Heart right ventricle (tissue), 16 donors: Measurements from ENCODE around the gene PUSL1. TPM values are rescaled to one million over a fixed set of nuclear protein-coding genes. Genes with fewer than 3 reads are reported as not detected.

Experiments used
- ATAC-seq, 8 donors: fragments of 200-7000 bp; cut with Tn5 transposase; one replicate each; pipeline ENCODE4 v1.9.1; 2020; ENCODE audit warnings: mild to moderate bottlenecking in 8 of 8, moderate library complexity in 8 of 8, moderate number of reproducible peaks in 1 of 8
- DNase-seq, 2 donors: peaks; one replicate each; pipeline ENCODE4 v3.0.0-alpha.2; 2020
- H3K27ac ChIP-seq, 10 donors: fragments of 200-600 bp; sonication (generic) in 2 of 10; one replicate each; pipeline versions ENCODE4 v1.5.0 to v1.8.0; 2020 to 2022; ENCODE audit warnings: mild to moderate bottlenecking in 3 of 10
- H3K27me3 ChIP-seq, 7 donors: fragments of 200-600 bp; one replicate each; pipeline ENCODE4 v1.8.0; 2021 to 2022; ENCODE audit warnings: mild to moderate bottlenecking in 2 of 7
- H3K36me3 ChIP-seq, 9 donors: fragments of 200-600 bp; sonication (generic) in 1 of 9; one replicate each; pipeline versions ENCODE4 v1.5.0 to v1.8.0; 2020 to 2022; ENCODE audit warnings: mild to moderate bottlenecking in 2 of 9
- H3K4me1 ChIP-seq, 9 donors: fragments of 200-600 bp; sonication (generic) in 1 of 9; one replicate each; pipeline versions ENCODE4 v1.5.0 to v1.8.0; 2020 to 2022; ENCODE audit warnings: mild to moderate bottlenecking in 4 of 9
- H3K4me3 ChIP-seq, 10 donors: fragments of 200-600 bp; sonication (generic) in 2 of 10; one replicate each; pipeline versions ENCODE4 v1.5.0 to v1.8.0; 2020 to 2022; ENCODE audit warnings: mild to moderate bottlenecking in 7 of 10, moderate library complexity in 2 of 10
- H3K9me3 ChIP-seq, 11 donors: fragments of 200-600 bp in 10 of 11; sonication (generic) in 2 of 11; one replicate each; pipeline versions ENCODE4 v1.5.0 to v1.8.0; 2013 to 2022; ENCODE audit warnings: mild to moderate bottlenecking in 2 of 11, control low read depth in 1 of 11, moderate library complexity in 1 of 11
- CTCF ChIP-seq, 9 donors: fragments of 200-600 bp; sonication (generic) in 2 of 9; IDR thresholded peaks; one replicate each; pipeline versions ENCODE4 v1.5.0 to v1.8.0; 2021 to 2022; ENCODE audit warnings: antibody characterized with exemption in 9 of 9, mild to moderate bottlenecking in 5 of 9, moderate library complexity in 1 of 9
- WGBS, 2 donors: extraction: QIAGEN DNeasy Blood & Tissue Kit; methylation state at CpG; one replicate each; pipeline ENCODE4 v1.1.7; 2013; ENCODE audit warnings: inconsistent platforms in 1 of 2; 5-methylcytosine and 5-hydroxymethylcytosine counted together
- intact Hi-C, 10 donors: fragments of 100-400 bp; cut with DNase I; formaldehyde crosslinking; loops; one replicate each; pipeline versions ENCODE4 v1.11.1 to v1.14.2; 2022
- microRNA-seq, 2 donors: library from miRNA; unstranded; fragments of <30 nt; microRNA quantifications; one replicate each; pipeline ENCODE4 v1.2.0, GENCODE V29; 2021
- polyA plus RNA-seq, 2 donors: library from polyadenylated mRNA; stranded (reverse); fragments of 200-250 nt; gene quantifications; one replicate each; pipeline ENCODE4 v1.2.3, GENCODE V29; 2013
- total RNA-seq, 10 donors: library from RNA; stranded (reverse); fragmentation: NEBNext Ultra II Directional in 3 of 10; extraction: Animal tissue kit (Norgen Biotek cat#: 25700) in 3 of 10; gene quantifications; one replicate each; pipeline versions ENCODE4 v1.2.1 to v1.2.4, GENCODE V29; 2021 to 2023
- donor health status: Arrhythmogenic right ventricular cardiomyopathy.
- donor health status: ischemic (EF 13 %, LVEDD 7.1; RV severe dilation, severe dysfunction).
- donor health status: healthy with polysubstance abuse.
- donor health status: DM: no; HTN: yes; CAD: no.
- donor health status: DM: no; HTN: no; CAD: no.
- donor health status: ischemic (EF 25% LVEDD 6.9; RV normal size, moderate dysfunction).
- donor health status: ischemic (EF 25% LVEDD 5.7; RV mildly dilated, moderate dysfunction).
- donor health status: healthy.
- donor health status: DM: yes; HTN: yes; CAD: no.
- donor health status: Ischemic cardiomyopathy.
- donor health status: ischemic (EF 35%, LVEDD 5.7; RV mildly dilated, moderate dysfunction).
- donor health status: nonischemic (EF 11% LVEDD 7.7; RV severe dilation, severe dysfunction).
- donor health status: DM: yes; HTN: yes; CAD: no.
- donor health status: PGD.
- donor health status: ischemic (EF 29% LVEDD 5.4; RV normal size, mild dysfunction).
- donor health status: nonischemic (EF 23%, LVEDD 6.1; RV moderate dilation, normal function).

The PUSL1 gene
- total and polyA plus RNA-seq, 12 donors, result 5.6 to 17.8 (median 9.1) TPM

GRCh38 chr1:1359308-1359663 lies 50.9 kb downstream of the PUSL1 start:
- Histone ChIP-seq H3K4me1 (peaks cover under 1 to 59% (median 26%) of the 10 kb centered on the region in 9 donors), H3K9me3 (no peaks in the 10 kb centered on the region), H3K27me3 (peaks cover 0 to 80% (median 42%) of the 10 kb centered on the region in 7 donors), H3K36me3 (peaks cover 0 to 6% (median 0%) of the 10 kb centered on the region in 9 donors), H3K4me3 (peak overlapping the region in 6 of 10 donors; percentile 46 to 69 (median 62)), H3K27ac (peak overlapping the region; percentile 57 to 93 (median 85))
- TF ChIP-seq CTCF (IDR thresholded peaks at IDR 0.05), result no peak
- intact Hi-C loops, result loop anchor here in 1 of 10 donors (5.0 kb wide), 1 partner anchor 242 kb away; the partner anchor contains the start of gene C1orf159
- 66 to 79% methylated on average over 6 of the region's 6 CpGs for WGBS, 2 donors
- ATAC-seq (peak in 5 of 8 donors; percentile 6 to 55 (median 33)), DNase-seq (peak; percentile 21 to 32)

GRCh38 chr1:1359664-1360468 lies 51.5 kb downstream of the PUSL1 start:
- Histone ChIP-seq H3K27ac (peak overlapping the region; percentile 57 to 93 (median 85)), H3K27me3 (peaks cover 0 to 74% (median 37%) of the 10 kb centered on the region in 7 donors), H3K4me3 (peak overlapping the region in 5 of 10 donors; percentile 52 to 69 (median 64)), H3K4me1 (peaks cover 0 to 53% (median 20%) of the 10 kb centered on the region in 9 donors), H3K9me3 (no peaks in the 10 kb centered on the region), H3K36me3 (peaks cover 0 to under 1% (median 0%) of the 10 kb centered on the region in 9 donors)
- intact Hi-C loops, result loop anchor here in 1 of 10 donors (5.0 kb wide), 1 partner anchor 243 kb away; the partner anchor contains the start of gene C1orf159
- ATAC-seq, result peak; percentile 7 to 62 (median 34)
- WGBS, 2 donors, result 63 to 68% methylated on average over 28 of the region's 28 CpGs
- DNase-seq, result peak; percentile 53 to 65
- TF ChIP-seq CTCF (IDR thresholded peaks at IDR 0.05), result no peak

GRCh38 chr1:1360506-1361169 lies 52.2 kb downstream of the PUSL1 start:
- no peak for TF ChIP-seq CTCF (IDR thresholded peaks at IDR 0.05)
- peaks cover 0 to 66% (median 30%) of the 10 kb centered on the region in 7 donors for H3K27me3 ChIP-seq
- H3K27ac ChIP-seq, result peak overlapping the region; percentile 57 to 93 (median 85)
- intact Hi-C loops, result no loop called here
- H3K9me3 ChIP-seq, result no peaks in the 10 kb centered on the region
- H3K4me1 ChIP-seq, result peaks cover 0 to 49% (median 15%) of the 10 kb centered on the region in 9 donors
- H3K4me3 ChIP-seq, result peak overlapping the region in 3 of 10 donors; percentile 17 to 69 (median 66)
- DNase-seq (peak; percentile 62 to 68), ATAC-seq (peak; percentile 31 to 68 (median 61))
- H3K36me3 ChIP-seq, result no peaks in the 10 kb centered on the region
- 73% methylated on average over 20 of the region's 20 CpGs for WGBS, 2 donors

Small RNA genes within 50 kb of the gene (microRNA-seq; reads per million reads assigned to microRNA genes)
- gene MIR6726 (1.5 to 1.8 reads per million in 2 donors), gene MIR6727 (0 reads per million in 2 donors), gene MIR6808 (0 to 0.51 reads per million in 2 donors)

Other genes with a start within 250 kb of the PUSL1 start
- not detected for gene RNF223, start 234.3 kb upstream of the PUSL1 start, total RNA-seq
- gene RNF223, start 234.3 kb upstream of the PUSL1 start, polyA plus RNA-seq, result not detected
- 1 to 10 TPM; 2.9 to 6.0 (median 3.5) TPM for gene C1orf159, start 192.5 kb upstream of the PUSL1 start, total RNA-seq
- gene C1orf159, start 192.5 kb upstream of the PUSL1 start, polyA plus RNA-seq, result 10 to 100 TPM in 1 of 2 donors, 1 to 10 TPM in 1; 7.1 to 14.0 TPM
- gene TTLL10, start 134.7 kb upstream of the PUSL1 start, total RNA-seq, result under 1 TPM in 7 of 10 donors, not detected in 3; 0.11 to 0.53 (median 0.26) TPM
- gene TTLL10, start 134.7 kb upstream of the PUSL1 start, polyA plus RNA-seq, result under 1 TPM; 0.09 to 0.29 TPM
- gene TNFRSF18, start 102.0 kb upstream of the PUSL1 start, total RNA-seq, result 1 to 10 TPM in 1 of 10 donors, under 1 TPM in 2, not detected in 7; 0.28 to 1.7 (median 0.49) TPM
- under 1 TPM in 1 of 2 donors, not detected in 1; 0.26 TPM for gene TNFRSF18, start 102.0 kb upstream of the PUSL1 start, polyA plus RNA-seq
- gene TNFRSF4, start 94.4 kb upstream of the PUSL1 start, total RNA-seq, result 10 to 100 TPM in 1 of 10 donors, 1 to 10 TPM in 7, under 1 TPM in 2; 0.52 to 24.8 (median 5.0) TPM
- 1 to 10 TPM; 3.8 to 9.8 TPM for gene TNFRSF4, start 94.4 kb upstream of the PUSL1 start, polyA plus RNA-seq
- gene SDF4, start 76.6 kb upstream of the PUSL1 start, total RNA-seq, result 100 to 1,000 TPM in 9 of 10 donors, 10 to 100 TPM in 1; 95.6 to 174 (median 123) TPM
- 100 to 1,000 TPM; 107 to 184 TPM for gene SDF4, start 76.6 kb upstream of the PUSL1 start, polyA plus RNA-seq
- gene B3GALT6, start 76.4 kb upstream of the PUSL1 start, total RNA-seq, result 10 to 100 TPM in 4 of 10 donors, 1 to 10 TPM in 6; 7.3 to 13.5 (median 9.1) TPM
- 10 to 100 TPM in 1 of 2 donors, 1 to 10 TPM in 1; 7.7 to 16.2 TPM for gene B3GALT6, start 76.4 kb upstream of the PUSL1 start, polyA plus RNA-seq
- 1 to 10 TPM in 4 of 10 donors, under 1 TPM in 5, not detected in 1; 0.42 to 1.9 (median 0.90) TPM for gene C1QTNF12, start 61.9 kb upstream of the PUSL1 start, total RNA-seq
- 1 to 10 TPM; 1.6 to 2.3 TPM for gene C1QTNF12, start 61.9 kb upstream of the PUSL1 start, polyA plus RNA-seq
- 10 to 100 TPM; 23.5 to 41.9 (median 29.2) TPM for gene UBE2J2, start 34.7 kb upstream of the PUSL1 start, total RNA-seq
- 10 to 100 TPM; 43.8 to 44.1 TPM for gene UBE2J2, start 34.7 kb upstream of the PUSL1 start, polyA plus RNA-seq
- 1 to 10 TPM; 1.0 to 5.4 (median 2.7) TPM for gene SCNN1D, start 28.2 kb upstream of the PUSL1 start, total RNA-seq
- 10 to 100 TPM in 1 of 2 donors, 1 to 10 TPM in 1; 1.0 to 22.5 TPM for gene SCNN1D, start 28.2 kb upstream of the PUSL1 start, polyA plus RNA-seq
- 10 to 100 TPM; 24.1 to 60.0 (median 30.4) TPM for gene ACAP3, start 667 bp upstream of the PUSL1 start, total RNA-seq
- 100 to 1,000 TPM in 1 of 2 donors, 10 to 100 TPM in 1; 22.2 to 152 TPM for gene ACAP3, start 667 bp upstream of the PUSL1 start, polyA plus RNA-seq
- 10 to 100 TPM; 44.7 to 91.7 (median 56.6) TPM for gene INTS11, start 16.1 kb downstream of the PUSL1 start, total RNA-seq
- gene INTS11, start 16.1 kb downstream of the PUSL1 start, polyA plus RNA-seq, result 100 to 1,000 TPM in 1 of 2 donors, 10 to 100 TPM in 1; 92.6 to 269 TPM
- 100 to 1,000 TPM in 1 of 10 donors, 10 to 100 TPM in 9; 49.4 to 126 (median 65.4) TPM for gene CPTP, start 16.2 kb downstream of the PUSL1 start, total RNA-seq
- gene CPTP, start 16.2 kb downstream of the PUSL1 start, polyA plus RNA-seq, result 100 to 1,000 TPM in 1 of 2 donors, 10 to 100 TPM in 1; 55.3 to 222 TPM
- gene TAS1R3, start 22.7 kb downstream of the PUSL1 start, total RNA-seq, result under 1 TPM; 0.16 to 0.87 (median 0.35) TPM
- 1 to 10 TPM in 1 of 2 donors, under 1 TPM in 1; 0.39 to 3.1 TPM for gene TAS1R3, start 22.7 kb downstream of the PUSL1 start, polyA plus RNA-seq
- gene DVL1, start 40.8 kb downstream of the PUSL1 start, total RNA-seq, result 100 to 1,000 TPM in 3 of 10 donors, 10 to 100 TPM in 7; 64.7 to 153 (median 78.0) TPM
- gene DVL1, start 40.8 kb downstream of the PUSL1 start, polyA plus RNA-seq, result 100 to 1,000 TPM in 1 of 2 donors, 10 to 100 TPM in 1; 75.4 to 153 TPM
- 10 to 100 TPM in 9 of 10 donors, 1 to 10 TPM in 1; 7.2 to 23.3 (median 14.6) TPM for gene MXRA8, start 50.0 kb downstream of the PUSL1 start, total RNA-seq
- 10 to 100 TPM; 28.7 to 35.6 TPM for gene MXRA8, start 50.0 kb downstream of the PUSL1 start, polyA plus RNA-seq
- 100 to 1,000 TPM; 176 to 251 (median 193) TPM for gene AURKAIP1, start 66.6 kb downstream of the PUSL1 start, total RNA-seq
- gene AURKAIP1, start 66.6 kb downstream of the PUSL1 start, polyA plus RNA-seq, result 100 to 1,000 TPM; 376 to 528 TPM
- 10 to 100 TPM; 38.5 to 77.5 (median 47.7) TPM for gene CCNL2, start 90.7 kb downstream of the PUSL1 start, total RNA-seq
- 100 to 1,000 TPM in 1 of 2 donors, 10 to 100 TPM in 1; 57.3 to 243 TPM for gene CCNL2, start 90.7 kb downstream of the PUSL1 start, polyA plus RNA-seq
- gene MRPL20, start 98.7 kb downstream of the PUSL1 start, total RNA-seq, result 100 to 1,000 TPM; 116 to 162 (median 132) TPM
- 100 to 1,000 TPM; 124 to 224 TPM for gene MRPL20, start 98.7 kb downstream of the PUSL1 start, polyA plus RNA-seq
- 1 to 10 TPM in 7 of 10 donors, under 1 TPM in 3; 0.37 to 2.5 (median 1.8) TPM for gene ANKRD65, start 112.7 kb downstream of the PUSL1 start, total RNA-seq
- gene ANKRD65, start 112.7 kb downstream of the PUSL1 start, polyA plus RNA-seq, result 1 to 10 TPM; 1.2 to 3.1 TPM
- gene VWA1, start 127.1 kb downstream of the PUSL1 start, total RNA-seq, result 10 to 100 TPM; 10.8 to 52.8 (median 14.1) TPM
- 10 to 100 TPM; 13.9 to 27.5 TPM for gene VWA1, start 127.1 kb downstream of the PUSL1 start, polyA plus RNA-seq
- gene ATAD3C, start 141.1 kb downstream of the PUSL1 start, total RNA-seq, result 1 to 10 TPM in 5 of 10 donors, under 1 TPM in 5; 0.11 to 2.2 (median 1.2) TPM
- gene ATAD3C, start 141.1 kb downstream of the PUSL1 start, polyA plus RNA-seq, result under 1 TPM; 0.49 to 0.66 TPM
- 1 to 10 TPM; 5.3 to 9.9 (median 6.6) TPM for gene ATAD3B, start 163.2 kb downstream of the PUSL1 start, total RNA-seq
- gene ATAD3B, start 163.2 kb downstream of the PUSL1 start, polyA plus RNA-seq, result 10 to 100 TPM; 12.5 to 33.3 TPM
- gene ATAD3A, start 203.6 kb downstream of the PUSL1 start, total RNA-seq, result 10 to 100 TPM; 13.2 to 27.9 (median 15.6) TPM
- gene ATAD3A, start 203.6 kb downstream of the PUSL1 start, polyA plus RNA-seq, result 10 to 100 TPM; 24.7 to 39.4 TPM
- 1 to 10 TPM; 3.2 to 6.2 (median 3.7) TPM for gene TMEM240, start 232.0 kb downstream of the PUSL1 start, total RNA-seq
- 10 to 100 TPM in 1 of 2 donors, 1 to 10 TPM in 1; 3.5 to 12.1 TPM for gene TMEM240, start 232.0 kb downstream of the PUSL1 start, polyA plus RNA-seq